Lower leg skin (tissue), 4 donors: Measurements from ENCODE around the gene IRGQ. TPM values are rescaled to one million over a fixed set of nuclear protein-coding genes. Genes with fewer than 3 reads are reported as not detected.
"Not testable (repeated sequence)": the region's sequence is repeated elsewhere in the genome, so short reads cannot be mapped to it uniquely, and the experiment has no call there.

Experiments used
- DNase-seq, 2 donors: peaks; one replicate each; pipeline ENCODE4 v3.0.0-alpha.2; 2019; ENCODE audit warnings: low spot score in 2 of 2
- H3K4me3 ChIP-seq: fragments of 200-600 bp; sonication (generic); 2 replicates; pipeline ENCODE4 v1.5.1; 2017; ENCODE audit warnings: mild to moderate bottlenecking, low read depth; ENCODE audit not compliant: poor library complexity, severe bottlenecking
- POLR2A ChIP-seq, 2 donors: fragments of 450-650 bp; IDR thresholded peaks; one replicate each; pipeline ENCODE4 v1.6.1; 2016 to 2017; ENCODE audit warnings: antibody characterized with exemption in 2 of 2, mild to moderate bottlenecking in 1 of 2, moderate library complexity in 1 of 2
- WGBS, 2 donors: methylation state at CpG; one replicate each; pipeline ENCODE4 v1.1.5; 2018; 5-methylcytosine and 5-hydroxymethylcytosine counted together
- intact Hi-C: fragments of 100-400 bp; cut with DNase I; formaldehyde crosslinking; loops from one replicate; pipeline ENCODE4 v1.15.0; 2023; ENCODE audit warnings: low total_unique reads
- total RNA-seq, 4 donors: library from RNA; depleted of rRNA; stranded (reverse); fragments of >200 nt; gene quantifications; one replicate each; pipeline ENCODE4 v1.1.0, GENCODE V29; 2016
- TF ChIP-seq, protein P1 (sequence below), 3 donors: fragments of 450-650 bp; IDR thresholded peaks; one replicate each; pipeline ENCODE4 v1.5.1; 2016; ENCODE audit warnings: antibody characterized with exemption in 3 of 3, mild to moderate bottlenecking in 3 of 3, moderate library complexity in 2 of 3

Gene IRGQ
- total RNA-seq, 4 donors from 2014 or later = 17.4 to 38.9 (median 21.7) TPM

DNA sequence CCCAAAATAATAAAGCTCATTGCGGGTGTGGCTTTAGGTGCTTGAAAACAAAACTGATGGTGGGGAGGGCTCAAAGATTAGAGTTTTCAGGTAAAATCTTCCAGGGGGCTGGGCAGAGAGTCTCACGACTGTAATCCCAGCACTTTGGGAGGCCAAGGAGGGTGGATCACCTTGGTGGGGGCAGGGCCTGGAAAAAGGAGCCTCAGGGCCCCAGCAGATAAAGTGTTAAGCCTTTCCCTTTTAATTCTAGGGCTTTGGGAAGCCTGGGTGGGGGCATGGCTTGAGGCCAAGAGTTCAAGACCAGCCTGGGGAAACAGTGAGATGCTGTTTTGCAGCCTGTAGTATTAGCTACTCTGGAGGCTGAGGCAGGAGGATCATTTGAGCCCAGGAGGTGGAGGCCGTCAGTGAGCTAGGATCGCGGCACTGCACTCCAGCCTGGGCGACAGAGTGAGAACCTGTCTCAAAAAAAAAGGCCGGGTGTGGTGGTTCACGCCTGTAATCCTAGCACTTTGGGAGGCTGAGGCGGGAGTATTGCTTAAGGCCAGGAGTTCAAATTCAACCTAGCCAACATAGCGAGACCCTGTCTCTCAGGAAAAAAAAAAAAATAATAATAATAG, 1.7 kb downstream of the IRGQ start:
- intact Hi-C loops = no loop called here
- 81 to 84% methylated on average over 10 of the region's 10 CpGs for WGBS, 2 donors

DNA sequence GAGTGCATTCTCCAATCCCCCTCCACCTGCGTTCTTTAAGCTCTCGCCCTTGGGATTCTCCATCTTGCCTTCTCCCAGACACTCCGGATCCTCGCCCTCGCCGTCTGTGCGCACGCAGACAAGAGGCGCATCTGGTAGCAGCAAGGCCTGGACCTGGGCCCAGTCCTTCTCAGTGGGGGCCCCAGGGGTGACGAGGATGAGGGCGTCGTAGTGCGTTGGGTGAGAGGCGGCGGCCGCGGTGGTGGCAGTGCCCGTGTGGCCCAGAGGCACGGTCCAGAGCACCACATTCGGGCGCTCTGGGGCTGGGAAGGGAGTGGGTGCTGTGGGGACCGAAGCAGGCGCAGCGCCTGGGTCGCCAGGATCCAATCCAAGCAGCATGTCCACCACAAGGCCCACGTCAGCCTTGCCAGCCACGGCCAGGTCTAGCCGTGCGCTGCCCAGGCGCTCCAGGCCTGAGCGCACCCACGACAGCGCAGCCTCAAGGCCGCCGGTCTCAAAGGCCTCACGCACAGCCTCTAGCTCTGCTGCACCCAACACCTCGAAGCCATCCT, 3.1 kb downstream of the IRGQ start:
- WGBS, 2 donors = 90 to 93% methylated on average over 37 of the region's 37 CpGs
- intact Hi-C loops = no loop called here
- DNase-seq = no peak
- no peak for TF ChIP-seq POLR2A (IDR thresholded peaks at IDR 0.05)
- TF ChIP-seq, protein P1, sequence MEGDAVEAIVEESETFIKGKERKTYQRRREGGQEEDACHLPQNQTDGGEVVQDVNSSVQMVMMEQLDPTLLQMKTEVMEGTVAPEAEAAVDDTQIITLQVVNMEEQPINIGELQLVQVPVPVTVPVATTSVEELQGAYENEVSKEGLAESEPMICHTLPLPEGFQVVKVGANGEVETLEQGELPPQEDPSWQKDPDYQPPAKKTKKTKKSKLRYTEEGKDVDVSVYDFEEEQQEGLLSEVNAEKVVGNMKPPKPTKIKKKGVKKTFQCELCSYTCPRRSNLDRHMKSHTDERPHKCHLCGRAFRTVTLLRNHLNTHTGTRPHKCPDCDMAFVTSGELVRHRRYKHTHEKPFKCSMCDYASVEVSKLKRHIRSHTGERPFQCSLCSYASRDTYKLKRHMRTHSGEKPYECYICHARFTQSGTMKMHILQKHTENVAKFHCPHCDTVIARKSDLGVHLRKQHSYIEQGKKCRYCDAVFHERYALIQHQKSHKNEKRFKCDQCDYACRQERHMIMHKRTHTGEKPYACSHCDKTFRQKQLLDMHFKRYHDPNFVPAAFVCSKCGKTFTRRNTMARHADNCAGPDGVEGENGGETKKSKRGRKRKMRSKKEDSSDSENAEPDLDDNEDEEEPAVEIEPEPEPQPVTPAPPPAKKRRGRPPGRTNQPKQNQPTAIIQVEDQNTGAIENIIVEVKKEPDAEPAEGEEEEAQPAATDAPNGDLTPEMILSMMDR (IDR thresholded peaks at IDR 0.05) = no peak
- no peak overlapping the region for H3K4me3 ChIP-seq

More for the DNA sequence above, 1.7 kb downstream of the IRGQ start:
- TF ChIP-seq, protein P1 (IDR thresholded peaks at IDR 0.05) = no peak
- TF ChIP-seq POLR2A (IDR thresholded peaks at IDR 0.05) = no peak
- H3K4me3 ChIP-seq = no peak overlapping the region
- no peak for DNase-seq

DNA sequence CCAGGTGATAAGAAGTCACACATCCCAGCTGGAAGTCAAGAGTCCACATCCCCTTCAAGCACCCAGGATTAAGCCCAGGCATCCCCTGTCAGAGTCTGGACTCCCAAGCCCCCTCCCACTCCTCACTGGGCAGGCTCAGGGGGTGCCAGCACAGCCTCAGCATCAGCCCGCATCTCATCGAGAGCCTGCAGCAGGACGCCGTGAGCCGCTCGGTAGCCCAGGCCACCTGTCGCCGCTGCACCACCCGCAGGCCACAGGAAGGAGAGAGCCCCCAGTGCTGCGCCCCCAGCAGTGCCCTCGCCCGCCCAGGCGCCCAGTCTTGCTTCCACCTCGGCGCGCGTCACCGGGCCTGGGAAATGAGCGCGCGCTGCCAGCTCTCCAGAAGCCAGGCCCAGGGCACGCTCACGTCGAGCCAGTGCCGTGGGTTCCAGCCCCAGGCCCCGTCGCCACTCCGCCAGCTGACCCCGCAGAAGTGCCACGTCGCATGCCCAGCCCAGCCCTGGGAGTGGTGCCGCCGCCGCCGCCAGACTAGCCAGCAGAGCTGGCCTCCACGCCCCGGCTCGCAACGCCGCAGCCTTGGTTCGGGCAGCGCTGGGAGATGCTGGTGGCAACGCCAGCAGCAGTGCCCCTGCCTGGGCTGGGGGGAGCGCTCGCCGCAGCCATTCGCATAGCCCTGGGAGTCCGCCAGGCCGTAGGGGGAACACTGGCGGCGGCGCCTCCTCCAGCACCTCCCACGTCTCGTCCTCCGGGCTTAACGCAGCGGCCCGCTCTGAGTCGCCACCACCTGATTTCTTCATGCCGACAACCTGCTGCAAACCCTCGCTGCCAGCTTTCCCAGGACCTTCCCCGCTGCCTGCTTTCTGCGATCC, 3.8 kb downstream of the IRGQ start:
- DNase-seq = no peak
- H3K4me3 ChIP-seq = no peak overlapping the region
- 95% methylated on average over 57 to 60 of the region's 63 CpGs for whole genome bisulfite sequencing, 2 donors
- intact Hi-C loops = no loop called here
- TF ChIP-seq, protein P1 (IDR thresholded peaks at IDR 0.05) = no peak
- no peak for TF ChIP-seq POLR2A (IDR thresholded peaks at IDR 0.05)

DNA sequence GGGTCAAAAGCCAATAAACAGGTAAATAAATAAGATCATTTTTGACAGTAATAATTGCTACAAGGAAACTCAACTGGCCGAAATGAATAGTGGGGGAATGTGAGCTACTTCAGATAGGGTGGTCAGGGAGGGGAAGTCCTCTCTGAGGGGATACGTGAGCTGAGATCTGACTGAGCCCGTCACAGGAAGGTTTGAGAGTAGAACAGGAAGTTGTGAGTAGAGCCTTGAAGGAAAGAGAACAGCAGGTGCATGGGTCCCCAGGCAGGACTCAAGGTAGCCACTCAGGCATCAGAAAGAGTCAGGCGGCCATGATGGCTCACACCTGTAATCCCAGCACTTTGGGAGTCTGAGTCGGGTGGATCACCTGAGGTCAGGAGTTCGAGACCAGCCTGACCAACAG, 6.3 kb downstream of the IRGQ start:
- TF ChIP-seq POLR2A (IDR thresholded peaks at IDR 0.05) = no peak
- TF ChIP-seq, protein P1 (IDR thresholded peaks at IDR 0.05) = no peak
- WGBS, 2 donors = 81 to 85% methylated on average over 6 of the region's 6 CpGs
- H3K4me3 ChIP-seq = no peak overlapping the region
- intact Hi-C loops = no loop called here
- no peak for DNase-seq

DNA sequence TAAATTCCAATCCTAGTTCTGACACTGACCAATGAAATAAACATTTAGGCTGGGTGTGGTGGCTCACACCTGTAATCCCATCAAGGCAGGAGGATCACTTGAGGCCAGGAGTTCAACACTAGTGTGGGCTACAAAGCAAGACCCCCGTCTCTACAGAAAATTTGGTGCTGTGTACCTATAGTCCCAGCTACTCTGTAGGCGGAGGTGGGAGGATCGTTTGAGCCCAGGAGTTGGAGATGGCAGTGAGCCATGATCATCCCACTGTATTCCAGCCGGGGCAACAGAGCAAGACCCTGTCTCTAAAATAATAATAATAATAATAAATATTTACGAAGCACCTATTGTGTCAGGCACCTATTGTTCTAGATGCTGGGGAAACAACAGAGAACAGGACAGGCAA, 6.7 kb downstream of the IRGQ start:
- no peak overlapping the region for H3K4me3 ChIP-seq
- WGBS, 2 donors = 87 to 88% methylated on average over 5 of the region's 5 CpGs
- no peak for TF ChIP-seq POLR2A (IDR thresholded peaks at IDR 0.05)
- TF ChIP-seq, protein P1 (IDR thresholded peaks at IDR 0.05) = no peak
- DNase-seq = no peak
- intact Hi-C loops = no loop called here

DNA sequence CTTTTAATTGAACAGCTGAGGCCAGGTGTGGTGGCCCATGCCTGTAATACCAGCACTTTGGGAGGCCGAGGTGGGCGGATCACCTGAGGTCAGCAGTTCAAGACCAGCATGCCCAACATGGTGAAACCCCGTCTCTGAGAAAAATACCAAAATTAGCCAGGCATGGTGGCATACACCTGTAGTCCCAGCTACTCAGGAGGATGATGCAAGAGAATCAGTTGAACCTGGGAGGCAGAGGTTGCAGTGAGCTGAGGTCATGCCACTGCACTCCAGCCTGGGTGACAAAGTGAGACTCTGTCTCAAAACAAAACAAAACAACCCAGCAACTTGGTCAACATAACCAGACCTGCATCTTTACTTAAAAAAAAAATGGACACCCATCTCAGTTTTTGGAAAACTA, 8.9 kb downstream of the IRGQ start:
- DNase-seq, intact Hi-C loops: not testable (repeated sequence)
- WGBS, 2 donors = 93 to 98% methylated on average over 3 of the region's 3 CpGs

More for the DNA sequence above, 8.9 kb downstream of the IRGQ start:
- H3K4me3 ChIP-seq = not testable (repeated sequence)
